Thyroid gland (tissue), 4 donors: ENCODE results near the gene LSM6. TPM values are rescaled to one million over a fixed set of nuclear protein-coding genes. Genes with fewer than 3 reads are reported as not detected.

ENCODE experiments used
- DNase-seq, 2 donors: peaks; one replicate each; pipeline ENCODE4 v3.0.0-alpha.2; 2019
- H3K27ac ChIP-seq, 3 donors: fragments of 200-600 bp; sonication (generic); 1 replicate in 2 of 3; 2 replicates in 1 of 3; pipeline ENCODE4 v1.5.1; 2016 to 2019; ENCODE audit warnings: mild to moderate bottlenecking in 1 of 3, moderate library complexity in 1 of 3
- H3K27me3 ChIP-seq: fragments of 200-600 bp; sonication (generic); one replicate; pipeline ENCODE4 v1.5.1; 2019
- H3K36me3 ChIP-seq, 2 donors: fragments of 200-600 bp; sonication (generic); one replicate each; pipeline ENCODE4 v1.5.1; 2016 to 2019
- H3K4me1 ChIP-seq, 2 donors: fragments of 200-600 bp; sonication (generic); one replicate each; pipeline ENCODE4 v1.5.1; 2017 to 2019
- H3K4me3 ChIP-seq, 3 donors: fragments of 200-600 bp; sonication (generic); replicated peaks in 1 of 3; 1 replicate in 2 of 3; 2 replicates in 1 of 3; pipeline ENCODE4 v1.5.1; 2016; ENCODE audit warnings: mild to moderate bottlenecking in 1 of 3
- H3K9me3 ChIP-seq: fragments of 200-600 bp; sonication (generic); one replicate; pipeline ENCODE4 v1.5.1; 2017
- CTCF ChIP-seq, 6 experiments: fragments of 200-600 bp in 3 of 6; fragments of 450-650 bp in 3 of 6; sonication (generic) in 3 of 6; IDR thresholded peaks; one replicate each; pipeline ENCODE4 v1.5.1; 2016 to 2019; ENCODE audit warnings: antibody characterized with exemption in 6 of 6, mild to moderate bottlenecking in 2 of 6, inconsistent platforms in 1 of 6, moderate library complexity in 1 of 6
- POLR2A ChIP-seq, 2 donors: fragments of 450-650 bp; IDR thresholded peaks; one replicate each; pipeline ENCODE4 v1.6.1; 2017; ENCODE audit warnings: antibody characterized with exemption in 2 of 2, mild to moderate bottlenecking in 2 of 2, moderate library complexity in 1 of 2
- WGBS, 2 donors: methylation state at CpG; one replicate each; pipeline ENCODE4 v1.1.5; 2017; 5-methylcytosine and 5-hydroxymethylcytosine counted together
- intact Hi-C: fragments of 100-400 bp; cut with DNase I; formaldehyde crosslinking; loops from one replicate; pipeline ENCODE4 v1.15.1; 2023
- total RNA-seq, 4 donors: library from RNA; depleted of rRNA; stranded (reverse); fragments of >200 nt; gene quantifications; one replicate each; pipeline ENCODE4 v1.2.3, GENCODE V29; 2016

LSM6 gene
- total RNA-seq, 4 donors from 2014 or later: 25.1 to 43.9 (median 31.9) TPM

DNA sequence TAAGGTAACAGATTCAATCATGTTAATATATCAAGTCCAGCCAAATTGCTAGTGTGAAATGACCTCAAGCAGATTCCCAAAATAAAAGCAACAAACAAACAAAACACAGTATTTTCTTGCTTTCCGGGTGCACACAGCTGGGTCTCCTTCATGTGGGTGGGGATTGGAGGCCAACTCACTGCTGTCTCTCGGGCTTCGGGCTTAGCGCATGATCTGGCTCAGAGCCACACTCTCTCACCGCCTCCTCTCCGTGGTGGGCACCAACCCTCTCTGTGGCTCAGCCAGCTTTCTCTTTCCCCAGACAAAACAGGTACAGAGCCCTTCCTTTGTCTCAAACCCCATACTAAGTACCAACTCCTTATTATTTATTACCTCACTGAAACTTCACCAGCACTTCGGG, 35.9 kb downstream of the LSM6 start:
- 73 to 86% methylated on average over 7 of the region's 7 CpGs for WGBS, 2 donors
- Histone ChIP-seq H3K36me3 (no peaks in the 10 kb centered on the region), H3K27me3 (no peaks in the 10 kb centered on the region), H3K9me3 (no peaks in the 10 kb centered on the region), H3K27ac (no peak overlapping the region), H3K4me3 (no peak overlapping the region), H3K4me1 (no peaks in the 10 kb centered on the region)
- no peak for DNase-seq
- TF ChIP-seq POLR2A (IDR thresholded peaks at IDR 0.05) (no peak), CTCF (IDR thresholded peaks at IDR 0.05) (no peak)
- intact Hi-C loops: no loop called here

DNA sequence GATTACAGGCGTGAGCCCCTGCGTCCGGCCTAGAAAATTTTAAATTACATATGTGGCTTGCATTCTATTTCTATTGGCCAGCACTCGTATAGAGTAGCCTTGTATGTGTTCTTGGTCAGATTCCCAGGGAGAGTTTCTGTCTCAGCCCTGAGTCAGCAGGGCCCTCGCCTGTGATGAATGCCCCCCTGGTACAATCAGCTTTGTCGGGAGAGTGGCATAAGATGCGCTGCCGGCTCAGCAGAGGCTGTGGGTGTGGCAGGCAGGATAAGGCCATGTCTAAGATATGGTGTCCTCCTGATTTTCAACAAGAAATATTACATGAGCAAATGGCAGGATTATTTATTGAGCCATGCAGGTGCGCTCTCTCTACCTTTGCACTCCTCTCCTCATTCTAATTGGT, 37.3 kb downstream of the LSM6 start:
- Histone ChIP-seq H3K4me3 (no peak overlapping the region), H3K27me3 (no peaks in the 10 kb centered on the region), H3K27ac (no peak overlapping the region), H3K4me1 (no peaks in the 10 kb centered on the region), H3K9me3 (no peaks in the 10 kb centered on the region), H3K36me3 (no peaks in the 10 kb centered on the region)
- no peak for DNase-seq
- 93 to 98% methylated on average over 9 of the region's 9 CpGs for WGBS, 2 donors
- intact Hi-C loops: no loop called here
- TF ChIP-seq CTCF (IDR thresholded peaks at IDR 0.05) (no peak), POLR2A (IDR thresholded peaks at IDR 0.05) (no peak)

DNA sequence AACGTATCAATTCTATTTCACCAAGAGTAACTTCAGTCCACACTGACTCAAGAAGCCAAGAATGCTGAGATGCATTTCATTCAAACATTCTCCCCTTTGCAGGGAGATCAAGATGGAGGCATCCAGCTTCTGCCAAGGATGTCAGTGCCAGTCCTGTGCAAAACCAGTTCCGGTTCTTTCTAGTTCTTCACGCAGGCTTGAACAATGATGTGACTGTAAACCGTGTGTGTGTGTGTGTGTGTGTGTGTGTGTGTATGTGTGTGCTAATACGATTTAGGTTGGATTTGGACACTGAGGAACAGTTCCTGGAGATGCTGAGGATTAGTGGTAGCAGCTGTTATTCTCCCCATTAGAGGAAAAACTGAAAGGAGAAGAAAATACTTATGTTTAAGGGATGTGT, 38.7 kb downstream of the LSM6 start, which contains the start of gene REELD1:
Gene REELD1 (plus strand): TSS at position 301 of the 400 bp plus-strand sequence. CDS start 2,415 bp downstream, outside the sequence.
- 80 to 83% methylated on average over 5 of the region's 5 CpGs for WGBS, 2 donors

DNA sequence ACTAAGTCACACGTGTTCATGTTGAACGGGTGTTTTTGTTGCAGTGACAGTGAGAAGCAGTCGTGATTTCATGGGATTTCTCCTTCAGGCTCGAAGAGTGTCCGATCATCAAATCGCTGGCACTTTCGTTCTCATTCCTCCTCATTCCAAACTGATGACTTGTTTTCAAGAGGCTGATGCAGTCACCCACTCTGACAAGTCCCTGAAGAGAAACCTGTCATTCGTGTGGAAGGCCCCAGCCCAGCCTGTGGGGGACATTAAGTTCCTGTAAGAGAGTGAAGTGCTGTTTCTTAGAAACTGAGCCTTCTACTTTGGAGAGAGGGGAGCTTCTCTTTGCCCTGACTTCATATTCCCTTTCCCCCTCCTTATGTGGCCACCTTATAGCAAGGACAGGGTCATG, 46.8 kb downstream of the LSM6 start:
- peak in 1 of 2 donors; percentile 46 for DNase-seq
- no peak overlapping the region for H3K27ac ChIP-seq
- H3K9me3 ChIP-seq: no peaks in the 10 kb centered on the region
- WGBS, 2 donors: 25 to 44% methylated on average over 8 of the region's 8 CpGs
- TF ChIP-seq POLR2A (IDR thresholded peaks at IDR 0.05) (no peak), CTCF (IDR thresholded peaks at IDR 0.05) (no peak)
- H3K4me3 ChIP-seq: no peak overlapping the region
- no peaks in the 10 kb centered on the region for H3K27me3 ChIP-seq
- intact Hi-C loops: no loop called here
- no peaks in the 10 kb centered on the region for H3K4me1 ChIP-seq
- H3K36me3 ChIP-seq: no peaks in the 10 kb centered on the region

More for the DNA sequence above, 38.7 kb downstream of the LSM6 start, which contains the start of gene REELD1:
- intact Hi-C loops: no loop called here
- Histone ChIP-seq H3K27me3 (no peaks in the 10 kb centered on the region), H3K36me3 (no peaks in the 10 kb centered on the region), H3K4me1 (no peaks in the 10 kb centered on the region), H3K27ac (no peak within 1 kb of the TSS), H3K9me3 (no peaks in the 10 kb centered on the region), H3K4me3 (no peak within 1 kb of the TSS)
- TF ChIP-seq POLR2A (IDR thresholded peaks at IDR 0.05): no peak
- TF ChIP-seq CTCF (IDR thresholded peaks at IDR 0.05): no peak
- DNase-seq: no peak

GRCh38 chr4:146224326-146224966, 48.9 kb downstream of the LSM6 start:
- 62 to 72% methylated on average over 8 of the region's 8 CpGs for WGBS, 2 donors
- no peak for TF ChIP-seq POLR2A (IDR thresholded peaks at IDR 0.05)
- no peak for TF ChIP-seq CTCF (IDR thresholded peaks at IDR 0.05)
- no peaks in the 10 kb centered on the region for H3K9me3 ChIP-seq
- intact Hi-C loops: no loop called here
- DNase-seq: no peak
- H3K27ac ChIP-seq: no peak overlapping the region
- H3K4me3 ChIP-seq: no peak overlapping the region
- no peaks in the 10 kb centered on the region for H3K4me1 ChIP-seq
- H3K27me3 ChIP-seq: no peaks in the 10 kb centered on the region
- H3K36me3 ChIP-seq: no peaks in the 10 kb centered on the region
